Activated T-helper 1 cell treated with anti-CD3 and anti-CD28 coated beads, Interleukin-12 subunit alpha, Interleukin-12 subunit beta, Interleukin-2, Interleukin-4 antibody, amounts not matched to agents 30 ng/mL and 10 ng/mL and 1 ng/mL, durations not matched to agents 14 hours and 24 hours and 36 hours (primary cell): ENCODE measurements around the gene SPATA9. TPM values are rescaled to one million over a fixed set of nuclear protein-coding genes. Genes with fewer than 3 reads are reported as not detected.

Experiments
- DNase-seq: peaks from one replicate; pipeline ENCODE4 v3.0.0; 2021; ENCODE audit warnings: low spot score
- H3K27ac Mint-ChIP-seq: one replicate; pipeline ENCODE4 v1.8.0; 2021; ENCODE audit warnings: mild to moderate bottlenecking, mixed read lengths
- H3K27me3 Mint-ChIP-seq: one replicate; pipeline ENCODE4 v1.8.0; 2022; ENCODE audit warnings: mild to moderate bottlenecking, moderate library complexity, mixed read lengths; ENCODE audit not compliant: insufficient read depth
- H3K36me3 Mint-ChIP-seq: one replicate; pipeline ENCODE4 v1.8.0; 2021; ENCODE audit warnings: low read depth, mixed read lengths
- H3K4me1 Mint-ChIP-seq: one replicate; pipeline ENCODE4 v1.8.0; 2021; ENCODE audit warnings: low read depth, mixed read lengths
- H3K4me3 Mint-ChIP-seq: one replicate; pipeline ENCODE4 v1.8.0; 2021; ENCODE audit warnings: mild to moderate bottlenecking, moderate library complexity, mixed read lengths
- H3K9me3 Mint-ChIP-seq: one replicate; pipeline ENCODE4 v1.8.0; 2021; ENCODE audit warnings: mixed read lengths
- intact Hi-C: fragments of 100-400 bp; cut with micrococcal nuclease; formaldehyde crosslinking; loops from one replicate; pipeline ENCODE4 v1.15.1; 2024
- total RNA-seq: library from RNA; stranded (reverse); gene quantifications from 2 replicates; pipeline ENCODE4 v1.2.3, GENCODE V29; 2022

SPATA9 gene
- total RNA-seq, 1 donor from 2014 or later, result not detected

DNA sequence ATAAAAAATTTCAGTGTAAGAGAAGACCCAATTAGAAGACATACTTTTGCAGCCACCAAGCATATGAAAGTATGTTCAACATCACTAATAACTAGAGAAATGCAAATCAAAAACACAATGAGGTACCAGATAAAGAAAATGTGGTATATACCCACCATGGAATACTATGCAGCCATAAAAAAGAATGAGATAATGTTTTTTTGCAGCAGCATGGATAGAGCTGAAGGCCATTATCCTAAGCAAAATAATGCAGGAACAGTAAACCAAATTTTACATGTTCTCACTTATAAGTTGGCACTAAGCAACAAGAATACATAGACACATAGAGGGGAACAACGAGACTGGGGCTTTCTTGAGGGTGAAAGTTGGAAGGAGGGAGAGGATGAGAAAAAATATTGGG is 6.9 kb upstream of the SPATA9 start:
- H3K27me3 Mint-ChIP-seq, result peaks cover 27% of the 10 kb centered on the region
- H3K36me3 Mint-ChIP-seq, result no peaks in the 10 kb centered on the region
- no peak overlapping the region for H3K27ac Mint-ChIP-seq
- H3K4me3 Mint-ChIP-seq, result no peak overlapping the region
- no peaks in the 10 kb centered on the region for H3K4me1 Mint-ChIP-seq
- no peak for DNase-seq
- intact Hi-C loops, result no loop called here
- no peaks in the 10 kb centered on the region for H3K9me3 Mint-ChIP-seq

DNA sequence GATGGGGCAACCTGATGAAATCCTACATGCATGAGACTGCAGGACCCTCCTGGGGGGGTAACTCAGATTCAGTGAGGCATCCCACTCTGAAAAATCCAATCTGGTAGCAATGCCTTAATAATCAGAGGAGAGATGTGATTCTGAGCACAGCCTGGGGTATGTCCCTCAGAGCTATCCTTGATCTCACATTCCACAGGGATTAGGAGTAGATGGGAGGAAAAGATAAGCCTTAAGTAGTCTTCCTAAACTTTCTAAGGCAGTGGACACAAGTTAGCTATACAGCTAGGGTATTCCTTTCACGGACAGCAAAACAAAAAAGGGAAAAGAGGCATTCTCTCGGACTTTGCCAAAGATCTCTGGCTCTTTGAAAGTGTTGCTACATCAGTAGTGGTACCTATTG is 3.9 kb upstream of the SPATA9 start:
- Mint-ChIP-seq H3K9me3 (no peaks in the 10 kb centered on the region), H3K4me1 (no peaks in the 10 kb centered on the region), H3K27ac (no peak overlapping the region), H3K27me3 (peaks cover 39% of the 10 kb centered on the region), H3K36me3 (no peaks in the 10 kb centered on the region), H3K4me3 (no peak overlapping the region)
- intact Hi-C loops, result no loop called here
- no peak for DNase-seq

DNA sequence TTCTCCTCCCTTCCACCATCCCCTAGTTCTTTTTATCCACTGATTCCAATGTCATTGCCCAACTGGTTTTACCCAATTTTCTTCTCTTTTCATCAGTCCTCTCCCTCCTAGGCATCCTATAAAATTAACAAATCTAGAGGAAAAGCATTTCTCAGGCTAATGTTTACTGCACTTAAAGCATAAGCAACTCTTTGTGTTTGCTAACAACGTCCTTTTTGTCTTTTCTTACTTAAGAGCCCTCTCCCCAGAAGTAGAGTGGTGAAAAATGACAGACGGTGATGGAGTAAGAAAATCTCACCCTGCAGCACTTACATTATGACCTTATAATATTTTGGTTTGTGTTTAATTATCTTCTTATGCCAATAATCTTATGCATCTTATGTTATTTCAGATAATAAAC is 1.6 kb upstream of the SPATA9 start:
- Mint-ChIP-seq H3K27ac (no peak overlapping the region), H3K4me1 (no peaks in the 10 kb centered on the region), H3K27me3 (peaks cover 45% of the 10 kb centered on the region), H3K36me3 (no peaks in the 10 kb centered on the region), H3K9me3 (no peaks in the 10 kb centered on the region), H3K4me3 (no peak overlapping the region)
- intact Hi-C loops, result no loop called here
- no peak for DNase-seq

DNA sequence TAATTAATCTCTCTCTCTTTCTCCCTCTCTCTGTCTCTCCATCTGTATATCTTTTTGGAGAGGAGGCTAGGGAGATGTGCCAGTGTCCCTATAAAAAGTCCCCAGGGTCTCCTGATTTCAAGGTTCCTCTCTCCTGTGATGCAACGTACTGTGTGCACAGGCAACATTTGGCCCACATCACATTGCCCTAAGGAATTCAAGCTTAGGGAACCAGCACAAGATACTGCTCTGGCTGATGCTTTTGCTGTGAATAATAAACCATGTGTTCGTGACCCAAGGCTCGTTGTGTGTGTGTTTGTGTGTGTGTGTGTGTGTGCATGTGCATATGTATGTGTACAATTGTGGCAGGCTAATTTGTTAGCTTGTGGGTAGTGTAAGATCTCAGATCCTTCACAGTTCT is 9.7 kb downstream of the SPATA9 start:
- Mint-ChIP-seq H3K36me3 (no peaks in the 10 kb centered on the region), H3K9me3 (no peaks in the 10 kb centered on the region), H3K27me3 (peaks cover 6% of the 10 kb centered on the region), H3K4me1 (no peaks in the 10 kb centered on the region), H3K27ac (no peak overlapping the region), H3K4me3 (no peak overlapping the region)
- no peak for DNase-seq
- intact Hi-C loops, result no loop called here

DNA sequence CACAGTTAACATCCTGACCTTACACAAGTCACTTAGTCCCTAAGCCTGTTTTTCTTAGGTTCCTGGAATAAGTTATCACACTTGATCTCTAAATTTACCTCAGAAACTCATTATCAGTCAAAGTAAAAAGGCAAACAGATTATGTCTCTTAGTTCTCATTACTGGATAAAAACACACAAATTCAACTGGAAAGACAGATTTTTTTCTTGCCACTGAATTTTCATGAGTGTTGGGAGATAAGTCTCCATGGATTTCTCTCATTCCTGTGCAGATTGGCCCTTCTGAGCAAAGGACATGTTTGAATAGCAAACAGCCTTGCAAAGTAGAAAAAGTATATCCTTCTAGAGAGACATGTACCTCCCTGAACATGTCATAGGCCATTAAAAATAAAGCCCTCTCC is 10.2 kb downstream of the SPATA9 start:
- intact Hi-C loops, result no loop called here
- Mint-ChIP-seq H3K27me3 (peaks cover 9% of the 10 kb centered on the region), H3K36me3 (no peaks in the 10 kb centered on the region), H3K4me3 (no peak overlapping the region), H3K4me1 (no peaks in the 10 kb centered on the region), H3K9me3 (no peaks in the 10 kb centered on the region), H3K27ac (no peak overlapping the region)
- no peak for DNase-seq

DNA sequence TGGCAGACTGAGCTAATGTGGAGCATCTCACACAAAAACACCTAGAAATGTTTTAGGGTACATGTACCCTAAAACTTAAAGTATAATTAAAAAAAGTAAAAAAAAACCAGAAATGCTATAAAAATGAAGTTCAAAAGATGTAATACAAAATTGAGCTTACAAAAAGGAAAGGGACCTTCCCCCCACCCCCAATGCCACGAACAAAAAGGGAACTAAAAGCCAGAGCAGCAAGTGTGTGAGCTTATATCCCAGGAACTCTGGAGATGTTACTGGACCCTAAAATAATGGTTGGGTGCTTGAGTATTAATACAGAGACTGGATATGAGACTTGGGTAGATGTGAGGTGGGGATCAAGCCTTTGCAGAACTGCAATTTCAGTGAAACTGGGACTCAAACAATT is 11.0 kb downstream of the SPATA9 start:
- H3K4me1 Mint-ChIP-seq, result no peaks in the 10 kb centered on the region
- intact Hi-C loops, result no loop called here
- no peak overlapping the region for H3K27ac Mint-ChIP-seq
- H3K9me3 Mint-ChIP-seq, result no peaks in the 10 kb centered on the region
- H3K4me3 Mint-ChIP-seq, result no peak overlapping the region
- peaks cover 9% of the 10 kb centered on the region for H3K27me3 Mint-ChIP-seq
- no peak for DNase-seq
- no peaks in the 10 kb centered on the region for H3K36me3 Mint-ChIP-seq

DNA sequence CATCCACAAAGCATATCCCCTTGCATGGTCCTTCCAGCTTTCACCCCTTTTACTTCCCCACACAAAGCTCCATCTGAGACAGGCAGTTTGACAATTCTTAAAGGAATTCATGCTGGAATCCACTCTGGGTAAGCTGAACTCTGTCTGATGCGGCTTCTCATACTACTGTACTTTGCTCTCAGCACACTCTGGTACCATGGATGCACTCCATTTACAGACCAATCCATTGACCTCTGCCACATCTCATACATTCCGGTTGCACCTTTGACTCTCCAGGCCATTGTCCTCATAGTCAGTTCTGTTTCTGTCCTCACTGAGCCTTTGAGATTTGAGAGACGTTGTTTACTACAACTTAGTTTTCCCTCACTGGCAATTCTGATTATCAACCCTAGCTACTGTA is 12.2 kb downstream of the SPATA9 start:
- H3K36me3 Mint-ChIP-seq, result no peaks in the 10 kb centered on the region
- no peak for DNase-seq
- no peaks in the 10 kb centered on the region for H3K4me1 Mint-ChIP-seq
- intact Hi-C loops, result no loop called here
- H3K27me3 Mint-ChIP-seq, result peaks cover 9% of the 10 kb centered on the region
- no peaks in the 10 kb centered on the region for H3K9me3 Mint-ChIP-seq
- H3K4me3 Mint-ChIP-seq, result no peak overlapping the region
- no peak overlapping the region for H3K27ac Mint-ChIP-seq

DNA sequence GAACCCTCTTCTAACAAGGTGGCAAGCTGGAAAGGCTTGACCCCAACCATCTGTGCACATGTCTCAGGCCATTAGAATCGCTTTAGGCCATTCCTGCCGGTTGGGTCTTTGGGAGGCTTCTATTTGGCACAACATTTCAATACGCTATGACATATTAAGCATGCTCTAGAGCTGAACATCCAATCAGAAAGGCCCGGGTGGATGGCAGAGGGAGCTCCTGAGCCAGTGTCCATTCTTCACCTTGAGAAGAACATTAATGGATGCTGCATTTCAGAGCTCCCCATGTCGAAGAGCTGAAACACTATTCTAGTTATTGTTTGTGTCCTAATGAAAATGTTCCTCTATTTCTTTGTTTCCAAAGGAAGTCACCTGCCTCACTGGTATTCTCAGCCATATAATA is 12.8 kb downstream of the SPATA9 start:
- Mint-ChIP-seq H3K27me3 (peaks cover 12% of the 10 kb centered on the region), H3K4me1 (no peaks in the 10 kb centered on the region), H3K36me3 (no peaks in the 10 kb centered on the region), H3K9me3 (no peaks in the 10 kb centered on the region), H3K27ac (no peak overlapping the region), H3K4me3 (no peak overlapping the region)
- intact Hi-C loops, result no loop called here
- no peak for DNase-seq

DNA sequence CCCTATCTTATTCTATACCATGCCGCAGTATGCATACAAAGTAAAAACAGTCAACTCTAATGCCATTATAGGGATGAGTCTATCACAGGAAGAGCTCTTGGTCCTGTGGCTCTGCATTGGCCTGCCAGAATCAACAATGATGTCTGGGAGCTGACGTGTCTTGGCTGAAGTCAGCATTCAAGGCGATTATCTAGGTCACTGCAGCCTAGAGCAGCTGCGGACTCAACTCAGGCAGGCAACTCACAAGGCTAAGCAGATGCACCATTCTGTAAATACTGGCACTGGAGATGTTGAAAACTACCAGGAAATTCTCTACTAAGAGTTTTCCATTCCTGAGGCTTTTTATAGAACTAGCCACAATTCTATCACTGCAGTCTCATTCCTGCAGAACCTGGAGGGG is 13.3 kb downstream of the SPATA9 start:
- Mint-ChIP-seq H3K36me3 (no peaks in the 10 kb centered on the region), H3K27ac (no peak overlapping the region), H3K4me1 (no peaks in the 10 kb centered on the region), H3K4me3 (no peak overlapping the region), H3K27me3 (peaks cover 12% of the 10 kb centered on the region), H3K9me3 (no peaks in the 10 kb centered on the region)
- intact Hi-C loops, result no loop called here
- DNase-seq, result no peak

DNA sequence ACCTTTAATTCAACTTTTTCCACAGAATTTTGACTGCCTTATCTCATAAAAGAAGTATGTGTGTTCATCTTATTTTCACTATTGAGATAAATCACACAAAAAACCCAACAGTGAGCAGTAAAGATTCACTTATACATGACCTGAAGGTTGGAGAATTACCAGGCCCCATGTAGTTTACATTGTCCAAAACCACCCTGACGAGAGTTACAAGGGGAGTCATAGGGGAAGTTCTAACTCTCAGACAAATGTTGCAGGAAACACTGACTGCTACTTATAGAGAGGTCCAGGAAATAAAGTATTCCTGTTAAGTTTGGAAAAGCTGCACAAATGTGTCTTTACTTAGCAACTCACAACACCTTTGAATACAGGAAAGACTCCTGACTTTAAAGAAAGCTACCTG is 14.1 kb downstream of the SPATA9 start:
- Mint-ChIP-seq H3K9me3 (no peaks in the 10 kb centered on the region), H3K4me3 (no peak overlapping the region), H3K27me3 (peaks cover 12% of the 10 kb centered on the region), H3K27ac (no peak overlapping the region), H3K36me3 (no peaks in the 10 kb centered on the region), H3K4me1 (no peaks in the 10 kb centered on the region)
- intact Hi-C loops, result no loop called here
- DNase-seq, result no peak

DNA sequence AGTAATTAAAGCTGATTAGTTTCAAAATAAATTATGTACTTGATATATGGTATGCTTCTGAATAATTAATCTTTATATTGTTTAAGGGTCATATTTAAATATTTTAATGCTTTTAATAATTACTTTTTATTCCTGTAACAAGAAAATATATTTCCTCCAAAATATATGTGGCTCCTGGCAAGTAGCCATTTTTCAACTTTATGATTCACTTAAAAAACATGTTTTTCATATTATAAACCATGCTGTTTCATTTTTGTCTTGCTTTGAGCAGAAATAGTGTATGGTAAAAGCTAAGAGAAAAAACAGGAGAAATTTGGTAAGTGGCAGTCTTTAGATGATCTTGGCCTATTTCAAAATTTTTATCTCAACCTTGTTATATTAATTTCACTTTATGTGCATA is 14.6 kb downstream of the SPATA9 start:
- no peaks in the 10 kb centered on the region for H3K9me3 Mint-ChIP-seq
- no peaks in the 10 kb centered on the region for H3K4me1 Mint-ChIP-seq
- DNase-seq, result no peak
- no peak overlapping the region for H3K27ac Mint-ChIP-seq
- H3K27me3 Mint-ChIP-seq, result peaks cover 12% of the 10 kb centered on the region
- no peak overlapping the region for H3K4me3 Mint-ChIP-seq
- H3K36me3 Mint-ChIP-seq, result no peaks in the 10 kb centered on the region
- intact Hi-C loops, result no loop called here

DNA sequence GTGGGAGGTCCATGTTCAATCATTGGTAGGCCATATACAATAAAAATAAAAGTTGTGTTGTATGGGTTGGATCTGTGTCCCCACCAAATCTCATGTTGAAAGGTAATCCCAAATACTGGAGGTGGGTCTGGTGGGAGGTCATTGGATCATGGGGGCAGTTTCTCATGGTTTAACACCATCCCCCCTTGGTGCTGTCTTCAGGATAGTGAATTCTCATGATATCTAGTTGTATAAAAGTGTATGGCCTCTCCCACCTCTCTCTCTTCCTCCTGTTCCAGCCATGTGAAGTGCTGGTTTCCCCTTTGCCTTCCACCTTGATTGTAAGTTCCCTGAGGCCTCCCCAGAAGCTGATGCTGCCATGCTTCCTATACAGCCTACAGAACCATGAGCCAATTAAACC is 15.1 kb downstream of the SPATA9 start:
- no peak overlapping the region for H3K27ac Mint-ChIP-seq
- intact Hi-C loops, result no loop called here
- H3K36me3 Mint-ChIP-seq, result no peaks in the 10 kb centered on the region
- no peak overlapping the region for H3K4me3 Mint-ChIP-seq
- H3K4me1 Mint-ChIP-seq, result no peaks in the 10 kb centered on the region
- no peak for DNase-seq
- H3K9me3 Mint-ChIP-seq, result no peaks in the 10 kb centered on the region
- peaks cover 17% of the 10 kb centered on the region for H3K27me3 Mint-ChIP-seq

DNA sequence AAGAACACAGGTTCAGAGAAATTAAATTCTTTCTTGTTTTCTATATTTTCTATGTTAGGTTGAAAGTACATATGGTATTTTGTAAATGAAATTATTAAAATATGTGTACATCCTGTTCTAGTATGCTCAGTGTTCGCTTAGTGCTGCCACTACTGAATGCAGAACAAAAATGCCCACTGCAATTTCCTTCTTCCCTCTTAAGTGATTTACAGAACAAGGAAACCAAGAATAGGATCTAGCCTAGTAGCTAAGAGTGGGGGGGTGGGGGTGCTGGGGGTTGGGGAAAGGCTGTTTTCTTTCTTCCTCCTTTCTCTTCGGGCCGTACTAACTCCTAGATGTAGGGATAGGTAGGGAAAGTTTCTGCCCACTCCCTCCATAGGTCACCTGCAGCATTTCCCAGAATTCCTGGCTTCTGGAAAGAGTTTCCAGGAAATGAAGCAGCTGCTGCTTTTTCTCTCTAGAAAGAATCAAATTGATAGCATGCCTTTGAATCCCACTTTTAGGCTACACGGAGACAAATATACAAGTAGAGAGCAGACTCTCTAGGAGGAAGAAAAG is 15.7 kb downstream of the SPATA9 start:
- H3K4me3 Mint-ChIP-seq, result no peak overlapping the region
- H3K27me3 Mint-ChIP-seq, result peaks cover 21% of the 10 kb centered on the region
- no peak for DNase-seq
- H3K27ac Mint-ChIP-seq, result no peak overlapping the region
- H3K4me1 Mint-ChIP-seq, result no peaks in the 10 kb centered on the region
- H3K9me3 Mint-ChIP-seq, result no peaks in the 10 kb centered on the region
- H3K36me3 Mint-ChIP-seq, result no peaks in the 10 kb centered on the region
- intact Hi-C loops, result no loop called here

DNA sequence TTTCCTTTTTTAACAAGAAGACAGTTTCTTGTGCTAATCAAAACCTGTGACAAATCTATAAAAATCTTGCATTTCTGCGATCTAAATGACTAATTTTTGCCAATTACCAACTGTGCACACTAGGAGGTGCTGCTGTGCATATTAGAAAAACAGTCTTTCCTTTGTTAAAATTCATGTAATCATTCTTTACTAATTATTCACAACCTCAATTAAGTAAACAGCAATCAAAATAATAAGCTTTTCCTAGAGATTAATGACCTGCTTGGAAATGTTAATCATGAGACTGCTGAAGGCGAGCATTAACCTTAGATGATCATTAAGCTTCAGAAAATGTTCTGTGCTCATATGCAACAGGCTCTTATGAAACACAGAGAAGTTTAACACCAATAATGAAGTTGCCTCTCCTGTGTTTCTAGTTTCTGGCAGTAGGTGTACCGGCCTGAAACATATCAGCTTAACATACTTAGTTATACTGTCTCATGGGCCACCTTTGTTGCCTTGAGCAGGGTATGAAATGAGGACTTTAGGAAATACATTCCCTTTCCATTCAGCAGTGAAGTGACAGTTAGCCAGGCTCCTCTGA is 18.5 kb downstream of the SPATA9 start:
- H3K27me3 Mint-ChIP-seq, result peaks cover 16% of the 10 kb centered on the region
- no peaks in the 10 kb centered on the region for H3K9me3 Mint-ChIP-seq
- H3K36me3 Mint-ChIP-seq, result no peaks in the 10 kb centered on the region
- intact Hi-C loops, result loop anchor here (1.0 to 5.0 kb wide), 4 partner anchors 55 to 183 kb away; no protein-coding TSS in a partner anchor
- no peak overlapping the region for H3K27ac Mint-ChIP-seq
- H3K4me3 Mint-ChIP-seq, result no peak overlapping the region
- DNase-seq, result no peak
- H3K4me1 Mint-ChIP-seq, result no peaks in the 10 kb centered on the region
